HepG2 (cell line): ENCODE measurements around the gene MAPK1.

ENCODE experiments used
- ZKSCAN1 ChIP-seq: fragments of 150-350 bp; IDR thresholded peaks from 2 replicates; pipeline ENCODE4 v1.6.1; 2014; ENCODE audit warnings: low read length
- TF ChIP-seq, protein P1 (sequence below): sonication (generic); formaldehyde crosslinking; IDR thresholded peaks from 2 replicates; pipeline ENCODE4; 2020; ENCODE audit warnings: missing genetic modification reagents, mild to moderate bottlenecking, borderline replicate concordance
- TF ChIP-seq, protein P2 (sequence below): sonication (generic); formaldehyde crosslinking; IDR thresholded peaks from 2 replicates; pipeline ENCODE4 v1.5.0; 2020; ENCODE audit warnings: mild to moderate bottlenecking, missing genetic modification reagents, moderate library complexity

DNA sequence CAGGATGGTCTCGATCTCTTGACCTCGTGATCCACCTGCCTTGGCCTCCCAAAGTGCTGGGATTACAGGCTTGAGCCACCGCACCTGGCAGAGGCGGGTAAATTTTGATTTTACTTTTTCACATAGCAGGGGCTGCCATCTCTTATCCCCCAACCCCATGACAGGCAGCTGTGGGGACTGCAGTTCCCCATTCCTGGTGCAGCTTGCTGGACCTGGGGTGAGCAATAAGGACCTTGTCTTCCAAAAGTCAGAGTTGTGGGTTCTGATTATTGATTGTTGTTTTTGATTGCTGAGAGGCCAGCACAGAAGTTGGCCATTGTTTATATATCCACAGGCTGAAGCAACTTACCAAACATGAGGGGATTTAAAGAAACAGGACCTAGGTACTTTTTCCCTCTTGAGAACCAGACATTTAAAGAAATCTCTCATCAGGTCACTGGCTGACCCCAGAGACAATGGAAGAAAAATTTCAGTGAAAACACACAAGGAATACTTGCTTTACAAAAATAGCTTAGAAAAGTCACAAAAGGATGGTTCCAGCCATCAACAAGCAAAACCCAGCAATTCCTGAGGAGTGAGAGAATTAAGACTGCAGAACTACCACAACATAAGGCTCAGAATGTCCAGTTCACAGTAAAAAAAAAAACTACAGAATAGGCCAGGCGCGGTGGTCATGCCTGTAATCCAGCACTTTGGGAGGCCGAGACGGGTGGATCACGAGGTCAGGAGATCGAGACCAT, 22.0 kb upstream of the MAPK1 start:
- TF ChIP-seq, protein P1, sequence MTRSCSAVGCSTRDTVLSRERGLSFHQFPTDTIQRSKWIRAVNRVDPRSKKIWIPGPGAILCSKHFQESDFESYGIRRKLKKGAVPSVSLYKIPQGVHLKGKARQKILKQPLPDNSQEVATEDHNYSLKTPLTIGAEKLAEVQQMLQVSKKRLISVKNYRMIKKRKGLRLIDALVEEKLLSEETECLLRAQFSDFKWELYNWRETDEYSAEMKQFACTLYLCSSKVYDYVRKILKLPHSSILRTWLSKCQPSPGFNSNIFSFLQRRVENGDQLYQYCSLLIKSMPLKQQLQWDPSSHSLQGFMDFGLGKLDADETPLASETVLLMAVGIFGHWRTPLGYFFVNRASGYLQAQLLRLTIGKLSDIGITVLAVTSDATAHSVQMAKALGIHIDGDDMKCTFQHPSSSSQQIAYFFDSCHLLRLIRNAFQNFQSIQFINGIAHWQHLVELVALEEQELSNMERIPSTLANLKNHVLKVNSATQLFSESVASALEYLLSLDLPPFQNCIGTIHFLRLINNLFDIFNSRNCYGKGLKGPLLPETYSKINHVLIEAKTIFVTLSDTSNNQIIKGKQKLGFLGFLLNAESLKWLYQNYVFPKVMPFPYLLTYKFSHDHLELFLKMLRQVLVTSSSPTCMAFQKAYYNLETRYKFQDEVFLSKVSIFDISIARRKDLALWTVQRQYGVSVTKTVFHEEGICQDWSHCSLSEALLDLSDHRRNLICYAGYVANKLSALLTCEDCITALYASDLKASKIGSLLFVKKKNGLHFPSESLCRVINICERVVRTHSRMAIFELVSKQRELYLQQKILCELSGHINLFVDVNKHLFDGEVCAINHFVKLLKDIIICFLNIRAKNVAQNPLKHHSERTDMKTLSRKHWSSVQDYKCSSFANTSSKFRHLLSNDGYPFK (CRISPR knock-in tag): no peak
- no peak for TF ChIP-seq ZKSCAN1
- TF ChIP-seq, protein P2, sequence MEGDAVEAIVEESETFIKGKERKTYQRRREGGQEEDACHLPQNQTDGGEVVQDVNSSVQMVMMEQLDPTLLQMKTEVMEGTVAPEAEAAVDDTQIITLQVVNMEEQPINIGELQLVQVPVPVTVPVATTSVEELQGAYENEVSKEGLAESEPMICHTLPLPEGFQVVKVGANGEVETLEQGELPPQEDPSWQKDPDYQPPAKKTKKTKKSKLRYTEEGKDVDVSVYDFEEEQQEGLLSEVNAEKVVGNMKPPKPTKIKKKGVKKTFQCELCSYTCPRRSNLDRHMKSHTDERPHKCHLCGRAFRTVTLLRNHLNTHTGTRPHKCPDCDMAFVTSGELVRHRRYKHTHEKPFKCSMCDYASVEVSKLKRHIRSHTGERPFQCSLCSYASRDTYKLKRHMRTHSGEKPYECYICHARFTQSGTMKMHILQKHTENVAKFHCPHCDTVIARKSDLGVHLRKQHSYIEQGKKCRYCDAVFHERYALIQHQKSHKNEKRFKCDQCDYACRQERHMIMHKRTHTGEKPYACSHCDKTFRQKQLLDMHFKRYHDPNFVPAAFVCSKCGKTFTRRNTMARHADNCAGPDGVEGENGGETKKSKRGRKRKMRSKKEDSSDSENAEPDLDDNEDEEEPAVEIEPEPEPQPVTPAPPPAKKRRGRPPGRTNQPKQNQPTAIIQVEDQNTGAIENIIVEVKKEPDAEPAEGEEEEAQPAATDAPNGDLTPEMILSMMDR (CRISPR knock-in tag): no peak
